GM15510 (cell line): ENCODE measurements around the gene EXOC5.

ENCODE experiments used
- POLR2A ChIP-seq: IDR thresholded peaks from 3 replicates; pipeline ENCODE4 v1.6.1; 2011; ENCODE audit warnings: borderline replicate concordance; ENCODE audit not compliant: insufficient read length; ENCODE audit errors: extremely low read depth

EXOC5 gene, protein sequence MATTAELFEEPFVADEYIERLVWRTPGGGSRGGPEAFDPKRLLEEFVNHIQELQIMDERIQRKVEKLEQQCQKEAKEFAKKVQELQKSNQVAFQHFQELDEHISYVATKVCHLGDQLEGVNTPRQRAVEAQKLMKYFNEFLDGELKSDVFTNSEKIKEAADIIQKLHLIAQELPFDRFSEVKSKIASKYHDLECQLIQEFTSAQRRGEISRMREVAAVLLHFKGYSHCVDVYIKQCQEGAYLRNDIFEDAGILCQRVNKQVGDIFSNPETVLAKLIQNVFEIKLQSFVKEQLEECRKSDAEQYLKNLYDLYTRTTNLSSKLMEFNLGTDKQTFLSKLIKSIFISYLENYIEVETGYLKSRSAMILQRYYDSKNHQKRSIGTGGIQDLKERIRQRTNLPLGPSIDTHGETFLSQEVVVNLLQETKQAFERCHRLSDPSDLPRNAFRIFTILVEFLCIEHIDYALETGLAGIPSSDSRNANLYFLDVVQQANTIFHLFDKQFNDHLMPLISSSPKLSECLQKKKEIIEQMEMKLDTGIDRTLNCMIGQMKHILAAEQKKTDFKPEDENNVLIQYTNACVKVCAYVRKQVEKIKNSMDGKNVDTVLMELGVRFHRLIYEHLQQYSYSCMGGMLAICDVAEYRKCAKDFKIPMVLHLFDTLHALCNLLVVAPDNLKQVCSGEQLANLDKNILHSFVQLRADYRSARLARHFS

GRCh38 chr14:57268161-57269069, at the start of gene EXOC5, which contains the start of gene AP5M1:
Gene EXOC5 (minus strand): TSS chr14:57268905. CDS start chr14:57268648, 257 bp downstream.
Gene AP5M1 (plus strand): TSS chr14:57268971. CDS start chr14:57269315, 344 bp downstream.
- TF ChIP-seq POLR2A: peak; percentile 66

GRCh38 chr14:57317248-57317833, 48.6 kb upstream of the EXOC5 start:
- no peak for TF ChIP-seq POLR2A

- no peak for TF ChIP-seq POLR2A
Observed at GRCh38 chr14:57314396-57315089, 45.8 kb upstream of the EXOC5 start.

DNA sequence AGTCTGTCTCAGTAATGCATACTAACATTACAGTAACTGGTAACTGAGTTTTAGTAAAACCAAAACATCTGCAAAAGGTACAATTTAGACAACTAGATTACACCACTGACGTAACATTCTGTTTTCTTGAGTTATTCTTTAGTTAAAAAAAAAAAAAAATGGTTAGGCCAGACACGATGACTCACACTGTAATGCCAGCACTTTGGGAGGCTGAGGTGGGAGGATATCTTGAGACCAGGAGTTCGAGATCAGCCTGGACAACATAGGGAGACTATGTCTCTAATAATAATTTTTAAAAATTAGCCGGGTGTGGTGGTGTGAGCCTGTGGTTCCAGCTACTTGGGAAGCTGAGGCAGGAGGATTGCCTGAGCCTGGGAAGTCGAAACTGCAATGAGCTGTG, 34.2 kb upstream of the EXOC5 start:
- TF ChIP-seq POLR2A: no peak

- TF ChIP-seq POLR2A: no peak
Observed at GRCh38 chr14:57299511-57299910, 30.8 kb upstream of the EXOC5 start.

GRCh38 chr14:57297852-57298251, 29.1 kb upstream of the EXOC5 start:
- TF ChIP-seq POLR2A: no peak

GRCh38 chr14:57295239-57295638, 26.5 kb upstream of the EXOC5 start:
- no peak for TF ChIP-seq POLR2A

- no peak for TF ChIP-seq POLR2A
Observed at GRCh38 chr14:57293866-57294837, 25.4 kb upstream of the EXOC5 start.

GRCh38 chr14:57291692-57292647, 23.3 kb upstream of the EXOC5 start:
- TF ChIP-seq POLR2A: no peak

DNA sequence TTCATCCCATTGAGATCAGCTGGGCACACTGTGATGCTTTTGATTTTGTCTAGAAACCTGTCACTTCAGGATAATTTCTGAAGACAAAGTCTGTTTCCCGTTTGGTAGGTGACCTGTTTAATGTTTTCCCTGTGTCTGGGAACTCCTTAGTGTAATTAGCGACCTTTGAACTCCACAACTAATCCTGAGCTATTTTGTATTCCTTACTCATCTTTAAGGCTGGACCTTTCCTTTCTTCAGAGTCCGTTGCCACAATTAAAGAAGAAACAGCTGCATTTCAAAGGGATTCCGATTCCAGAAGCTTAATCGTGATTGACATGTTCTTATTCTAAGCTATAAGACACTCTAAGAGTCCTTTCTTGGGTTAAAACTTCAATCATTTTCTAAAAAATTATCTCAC, 22.0 kb upstream of the EXOC5 start:
- no peak for TF ChIP-seq POLR2A

DNA sequence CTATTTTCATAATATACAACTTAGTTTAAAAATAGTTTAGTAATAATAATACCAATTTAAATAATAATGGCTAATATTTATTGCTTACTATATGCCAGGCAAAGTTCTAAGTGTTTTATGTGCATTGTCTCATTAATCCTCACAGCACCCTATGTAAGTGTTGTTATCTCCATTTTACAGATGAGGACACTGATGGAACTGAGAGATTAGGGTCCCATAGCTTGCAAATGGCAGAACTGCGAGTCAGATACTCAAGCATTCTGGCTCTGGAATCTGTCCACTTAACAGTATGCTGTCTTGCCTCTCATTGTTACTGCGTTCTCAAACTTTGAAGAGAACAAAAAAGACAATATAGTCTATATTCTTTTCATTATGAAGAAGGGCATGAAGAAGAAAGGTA, 19.0 kb upstream of the EXOC5 start:
- TF ChIP-seq POLR2A: no peak

- TF ChIP-seq POLR2A: no peak
Observed at GRCh38 chr14:57277062-57277461, 8.4 kb upstream of the EXOC5 start.
